TTC549 (cell line): ENCODE results near the gene IPP.
"Not testable (repeated sequence)": the region's sequence is repeated elsewhere in the genome, so short reads cannot be mapped to it uniquely, and the experiment has no call there.

Experiments used
- FAIRE-seq: peaks from 2 replicates; lab custom pipeline; 2012; peaks lifted over from hg19 to GRCh38; lab: Jason Lieb, UNC

IPP gene

DNA sequence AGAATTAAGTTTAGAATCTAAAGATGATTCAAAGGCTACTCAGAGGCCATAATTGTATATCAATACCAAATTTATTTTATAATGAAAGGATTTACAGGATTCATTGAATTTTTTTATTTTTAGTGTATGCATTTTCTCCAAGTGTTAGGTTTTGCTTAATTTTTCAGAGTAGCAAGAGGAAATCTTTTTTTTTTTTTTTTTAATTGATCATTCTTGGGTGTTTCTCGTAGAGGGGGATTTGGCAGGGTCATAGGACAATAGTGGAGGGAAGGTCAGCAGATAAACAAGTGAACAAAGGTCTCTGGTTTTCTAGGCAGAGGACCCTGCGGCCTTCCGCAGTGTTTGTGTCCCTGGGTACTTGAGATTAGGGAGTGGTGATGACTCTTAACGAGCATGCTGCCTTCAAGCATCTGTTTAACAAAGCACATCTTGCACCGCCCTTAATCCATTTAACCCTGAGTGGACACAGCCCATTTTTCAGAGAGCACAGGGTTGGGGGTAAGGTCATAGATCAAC, 10.8 kb downstream of the IPP start:
- not testable (repeated sequence) for FAIRE-seq

DNA sequence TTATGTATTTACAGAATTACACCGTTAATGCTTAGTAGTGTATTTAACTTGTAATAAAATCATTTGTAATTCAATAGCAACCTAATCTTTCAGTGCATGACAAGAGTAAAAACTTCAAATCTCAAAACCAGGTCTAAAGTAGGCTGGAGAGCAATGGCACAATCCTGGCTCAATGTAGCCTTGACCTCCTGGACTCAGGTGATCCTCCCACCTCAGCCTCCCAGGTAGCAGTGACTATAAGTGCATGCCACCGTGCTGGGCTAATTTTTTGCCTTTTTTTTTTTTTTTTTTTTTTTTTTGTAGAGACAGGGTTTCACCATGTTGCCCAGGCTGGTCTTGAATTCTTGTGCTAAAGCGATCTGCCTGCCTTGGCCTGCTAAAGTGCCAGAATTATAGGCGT, 11.3 kb downstream of the IPP start:
- FAIRE-seq: no peak

DNA sequence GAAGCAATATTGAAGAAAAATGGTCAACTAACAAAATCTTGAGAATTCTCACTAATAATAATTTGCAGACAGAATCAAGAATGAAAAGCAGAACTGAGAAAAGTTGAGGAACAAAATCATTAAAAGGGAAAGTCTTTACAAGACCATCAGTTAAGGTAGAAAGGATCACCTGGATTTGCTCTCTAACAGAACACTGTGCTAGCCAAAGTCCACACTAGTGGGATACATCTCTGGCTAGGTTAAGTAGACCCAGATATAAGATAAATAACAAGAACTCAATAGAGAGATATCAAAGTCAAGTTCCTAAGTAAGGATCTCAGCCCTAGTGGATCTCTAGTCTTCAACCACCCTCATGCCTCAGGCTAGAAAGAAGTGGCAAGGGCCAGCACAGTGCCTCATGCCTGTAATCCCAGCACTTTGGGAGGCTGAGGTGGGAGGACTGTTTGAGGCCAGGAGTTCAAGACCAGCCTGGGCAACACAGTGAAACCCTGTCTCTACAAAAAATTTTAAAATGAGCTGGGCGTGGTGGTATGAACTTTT, 19.6 kb downstream of the IPP start:
- no peak for FAIRE-seq

DNA sequence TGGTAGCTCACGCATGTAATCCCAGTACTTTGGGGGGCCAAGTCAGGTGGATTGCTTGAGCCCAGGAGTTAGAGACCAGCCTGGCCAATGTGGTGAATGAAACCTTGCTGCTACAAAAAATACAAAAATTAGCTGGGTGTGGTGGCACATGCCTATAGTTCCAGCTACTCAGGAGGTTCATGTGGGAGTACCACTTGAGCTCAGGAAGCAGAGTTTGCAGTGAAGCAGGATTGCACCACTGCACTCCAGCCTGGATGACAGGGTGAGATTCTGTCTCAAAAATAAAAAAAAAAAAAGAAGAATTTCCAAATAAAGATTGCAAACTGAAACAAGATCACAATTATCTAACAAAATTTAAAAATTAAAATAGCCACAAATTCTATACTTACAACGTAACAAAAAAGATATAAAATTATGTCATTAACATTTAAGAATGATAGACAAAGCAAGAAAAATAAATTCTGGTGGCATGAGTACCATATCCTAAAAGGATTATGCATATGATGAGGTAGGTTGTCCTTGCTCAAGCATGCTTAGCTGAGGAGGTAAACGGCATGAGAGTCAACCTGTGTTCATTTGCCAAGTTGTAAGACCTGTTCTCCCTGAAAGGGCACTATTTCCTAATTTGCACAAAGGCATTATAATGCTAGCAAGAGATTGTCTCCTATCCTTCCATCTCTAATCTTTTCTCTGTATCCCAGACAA, 20.2 kb downstream of the IPP start:
- no peak for FAIRE-seq

DNA sequence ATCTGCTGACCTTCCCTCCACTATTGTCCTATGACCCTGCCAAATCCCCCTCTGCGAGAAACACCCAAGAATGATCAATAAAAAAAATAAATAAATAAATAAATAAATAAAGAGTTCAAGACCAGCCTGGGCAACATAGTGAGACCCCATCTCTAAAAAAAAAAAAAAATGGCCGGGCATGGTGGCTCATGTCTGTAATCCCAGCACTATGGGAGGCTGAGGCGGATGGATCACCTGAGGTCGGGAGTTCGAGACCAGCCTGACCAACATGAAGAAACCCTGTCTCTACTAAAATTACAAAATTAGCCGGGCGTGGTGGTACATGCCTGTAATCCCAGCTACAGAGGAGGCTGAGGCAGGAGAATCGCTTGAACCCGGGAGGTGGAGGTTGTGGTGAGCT, 24.4 kb downstream of the IPP start:
- not testable (repeated sequence) for FAIRE-seq

DNA sequence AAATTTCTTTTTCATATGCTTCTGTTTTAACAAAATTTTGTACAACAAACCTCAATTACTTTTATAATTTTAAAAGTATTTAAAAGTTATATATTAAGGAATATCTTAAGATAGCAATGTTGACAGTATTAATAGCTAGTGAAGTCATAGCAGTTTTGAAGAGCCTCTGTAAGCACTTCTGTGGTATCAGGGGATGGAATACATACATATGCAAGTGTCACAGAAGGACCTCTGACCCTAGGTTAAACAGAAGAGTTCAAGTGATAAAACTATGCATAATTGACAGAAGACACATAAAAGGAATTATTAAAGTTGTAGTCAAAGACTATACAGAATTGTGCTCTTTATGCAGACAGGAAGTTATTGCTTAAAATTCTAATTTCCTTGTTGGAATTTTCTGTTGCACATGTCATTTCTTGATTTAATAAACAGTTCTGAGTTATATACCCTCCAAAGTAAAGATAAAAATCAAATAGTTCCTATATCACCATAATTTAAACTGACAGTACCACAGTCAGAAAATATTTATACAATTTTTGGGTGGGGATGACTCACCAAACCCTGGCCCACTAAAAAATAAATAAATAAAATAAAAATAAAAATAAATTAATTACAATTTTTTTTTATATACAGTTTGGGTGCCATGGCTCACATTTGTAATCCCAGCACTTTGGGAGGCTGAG, 27.1 kb downstream of the IPP start:
- FAIRE-seq: no peak

DNA sequence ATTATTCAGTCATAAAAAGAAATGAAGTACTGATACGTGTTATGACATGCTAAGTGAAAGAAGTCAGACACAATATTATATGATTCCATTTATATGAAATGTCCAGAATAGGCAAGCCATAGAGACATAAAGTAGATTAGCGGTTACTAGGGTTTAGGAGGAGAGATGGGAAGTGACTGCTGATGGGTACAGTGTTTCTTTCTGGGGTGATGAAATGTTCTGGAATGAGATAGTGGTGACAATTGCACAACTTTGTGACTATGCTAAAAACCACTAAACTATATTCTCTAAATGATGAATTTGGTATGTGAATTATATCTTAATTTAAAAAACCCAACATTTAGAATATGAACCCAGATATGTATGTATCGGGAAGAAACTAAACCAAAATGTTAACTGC, 27.6 kb downstream of the IPP start:
- FAIRE-seq: no peak

DNA sequence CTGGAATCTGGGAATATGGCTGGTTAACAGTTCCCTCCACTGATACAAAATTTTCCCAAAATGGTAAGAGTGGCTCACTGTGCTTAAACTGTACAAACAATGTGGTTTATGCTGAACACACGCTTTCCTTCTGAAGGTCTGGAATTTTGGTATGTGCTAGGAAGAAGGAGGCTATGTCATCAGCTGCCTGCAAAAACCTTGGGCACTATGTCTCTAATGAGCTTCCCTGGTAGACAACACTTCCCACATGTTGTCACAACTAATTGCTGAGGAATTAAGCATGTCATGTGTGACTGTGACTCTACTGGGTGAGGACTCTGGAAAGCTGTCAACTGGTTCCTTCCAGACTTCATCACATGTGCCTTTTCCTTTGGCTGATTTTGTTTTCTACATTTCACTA, 29.2 kb downstream of the IPP start:
- no peak for FAIRE-seq

DNA sequence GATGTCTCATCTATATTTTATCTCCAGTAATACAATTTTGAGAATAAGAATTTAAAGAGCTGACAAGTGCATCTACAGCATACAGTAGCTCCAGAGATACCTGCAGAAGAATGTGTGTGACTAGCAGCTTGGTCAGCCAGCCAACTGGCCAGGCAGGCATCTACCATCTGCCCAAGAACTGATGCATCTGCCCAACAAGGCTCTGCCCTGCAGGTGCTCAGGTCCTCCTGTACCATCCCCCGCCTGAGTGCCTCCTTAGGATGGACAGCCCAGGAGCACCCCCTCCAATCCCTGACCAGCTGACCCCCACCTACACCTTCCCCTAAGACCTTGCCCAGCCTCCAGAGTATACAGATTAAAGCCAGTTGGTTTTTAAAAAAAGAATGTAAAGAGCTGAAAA, 32.2 kb downstream of the IPP start:
- FAIRE-seq: no peak

DNA sequence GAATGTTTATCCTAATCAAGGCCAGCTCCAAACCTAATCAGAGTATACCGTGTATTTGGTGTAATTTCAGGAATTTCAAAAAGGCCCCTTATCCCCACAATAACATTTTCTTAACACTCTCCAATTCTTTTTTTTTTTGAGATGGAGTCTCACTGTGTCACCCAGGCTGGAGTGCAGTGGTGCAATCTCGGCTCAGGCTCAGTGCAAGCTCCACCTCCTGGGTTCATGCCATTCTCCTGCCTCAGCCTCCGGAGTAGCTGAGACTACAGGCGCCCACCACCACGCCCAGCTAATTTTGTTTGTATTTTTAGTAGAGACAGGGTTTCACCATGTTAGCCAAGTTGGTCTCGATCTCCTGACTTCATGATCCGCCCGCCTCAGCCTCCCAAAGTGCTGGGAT, 33.1 kb downstream of the IPP start:
- not testable (repeated sequence) for FAIRE-seq

DNA sequence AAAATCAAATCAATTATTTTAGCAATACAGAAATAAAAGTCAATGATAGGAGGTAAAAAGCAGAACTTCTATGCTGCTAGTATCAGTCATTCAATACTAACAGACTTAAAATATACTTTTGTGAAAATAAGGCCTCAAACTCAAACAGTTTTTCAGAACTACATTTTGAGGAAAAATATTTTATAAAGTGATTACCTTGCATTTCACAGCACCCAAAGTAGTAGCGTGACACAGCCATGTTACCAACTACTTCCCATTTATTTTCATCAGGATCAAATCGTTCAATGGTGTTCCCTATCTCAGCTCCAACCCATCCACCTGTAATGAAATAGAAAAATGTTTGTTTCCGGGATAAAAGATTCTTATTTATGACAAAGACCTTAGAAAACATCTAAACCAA, 33.8 kb downstream of the IPP start:
- no peak for FAIRE-seq

DNA sequence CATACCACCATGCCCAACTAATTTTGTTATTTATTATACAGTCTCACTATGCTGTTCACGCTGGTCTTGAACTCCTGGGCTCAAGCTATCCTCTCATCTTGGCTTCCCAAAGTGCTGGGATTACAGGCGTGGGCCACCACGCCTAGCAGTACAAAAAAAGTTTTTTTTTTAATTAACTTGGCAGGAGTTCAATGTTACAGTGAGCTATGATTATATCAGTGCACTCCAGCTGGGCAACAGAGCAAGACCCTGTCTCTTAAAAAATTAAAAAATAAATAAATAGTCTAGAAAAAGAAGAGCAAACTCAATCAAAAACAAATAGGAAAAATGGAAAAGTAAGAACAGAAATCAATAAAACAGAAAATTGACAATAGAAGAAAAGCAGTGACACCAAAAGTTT, 36.7 kb downstream of the IPP start:
- FAIRE-seq: no peak

DNA sequence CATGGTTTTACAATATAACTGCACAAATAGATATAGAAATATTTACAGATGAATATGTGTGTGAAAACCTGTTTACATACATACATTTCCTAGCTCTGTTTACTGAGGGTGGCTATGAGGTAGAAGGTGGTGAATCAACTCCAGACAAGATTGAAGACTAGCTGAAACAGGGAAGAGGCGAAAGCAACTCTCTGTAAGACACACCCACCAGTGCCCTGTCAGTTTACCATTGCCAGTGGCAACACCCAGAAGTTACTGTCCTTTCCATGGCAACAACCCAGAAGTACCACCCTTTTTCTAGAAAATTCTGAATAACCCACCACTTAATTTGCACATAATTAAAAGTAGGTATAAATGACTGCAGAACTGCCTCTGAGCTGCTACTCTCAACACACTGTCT, 45.8 kb downstream of the IPP start:
- FAIRE-seq: no peak

DNA sequence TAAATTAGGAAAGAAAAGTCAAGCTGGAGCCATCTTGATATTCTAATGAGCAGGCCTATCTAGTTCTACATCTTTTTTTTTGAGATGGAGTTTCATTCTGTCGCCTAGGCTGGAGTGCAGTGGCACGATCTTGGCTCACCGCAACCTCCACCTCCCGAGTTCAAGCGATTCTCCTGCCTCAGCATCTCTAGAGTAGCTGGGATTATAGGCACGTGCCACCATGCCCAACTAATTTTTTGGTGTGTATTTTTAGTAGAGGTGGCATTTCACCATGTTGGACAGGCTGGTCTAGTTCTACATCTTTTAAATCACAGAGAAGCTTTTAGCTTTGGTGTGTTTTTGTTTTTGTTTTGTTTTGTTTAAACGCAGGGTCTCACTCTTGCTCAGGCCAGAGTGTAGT, 55.6 kb downstream of the IPP start:
- no peak for FAIRE-seq

DNA sequence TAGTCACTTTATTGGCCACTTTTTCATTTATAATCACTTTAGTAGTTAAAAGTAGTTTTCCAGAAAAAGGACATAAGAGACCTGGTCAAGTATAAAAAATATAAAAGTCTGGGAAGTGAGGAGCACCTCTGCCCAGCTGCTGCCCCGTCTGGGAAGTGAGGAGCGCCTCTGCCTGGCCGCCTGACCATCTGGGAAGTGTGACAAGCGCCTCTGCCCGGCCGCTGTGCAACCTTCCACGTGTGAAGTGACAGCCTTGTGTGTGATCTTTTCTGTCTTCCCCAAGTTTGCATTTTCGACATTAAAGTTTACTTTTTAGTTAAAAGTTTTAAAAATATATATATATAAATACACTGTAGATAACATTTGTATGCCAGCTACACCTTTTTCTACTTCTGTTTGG, 56.6 kb downstream of the IPP start:
- not testable (repeated sequence) for FAIRE-seq

DNA sequence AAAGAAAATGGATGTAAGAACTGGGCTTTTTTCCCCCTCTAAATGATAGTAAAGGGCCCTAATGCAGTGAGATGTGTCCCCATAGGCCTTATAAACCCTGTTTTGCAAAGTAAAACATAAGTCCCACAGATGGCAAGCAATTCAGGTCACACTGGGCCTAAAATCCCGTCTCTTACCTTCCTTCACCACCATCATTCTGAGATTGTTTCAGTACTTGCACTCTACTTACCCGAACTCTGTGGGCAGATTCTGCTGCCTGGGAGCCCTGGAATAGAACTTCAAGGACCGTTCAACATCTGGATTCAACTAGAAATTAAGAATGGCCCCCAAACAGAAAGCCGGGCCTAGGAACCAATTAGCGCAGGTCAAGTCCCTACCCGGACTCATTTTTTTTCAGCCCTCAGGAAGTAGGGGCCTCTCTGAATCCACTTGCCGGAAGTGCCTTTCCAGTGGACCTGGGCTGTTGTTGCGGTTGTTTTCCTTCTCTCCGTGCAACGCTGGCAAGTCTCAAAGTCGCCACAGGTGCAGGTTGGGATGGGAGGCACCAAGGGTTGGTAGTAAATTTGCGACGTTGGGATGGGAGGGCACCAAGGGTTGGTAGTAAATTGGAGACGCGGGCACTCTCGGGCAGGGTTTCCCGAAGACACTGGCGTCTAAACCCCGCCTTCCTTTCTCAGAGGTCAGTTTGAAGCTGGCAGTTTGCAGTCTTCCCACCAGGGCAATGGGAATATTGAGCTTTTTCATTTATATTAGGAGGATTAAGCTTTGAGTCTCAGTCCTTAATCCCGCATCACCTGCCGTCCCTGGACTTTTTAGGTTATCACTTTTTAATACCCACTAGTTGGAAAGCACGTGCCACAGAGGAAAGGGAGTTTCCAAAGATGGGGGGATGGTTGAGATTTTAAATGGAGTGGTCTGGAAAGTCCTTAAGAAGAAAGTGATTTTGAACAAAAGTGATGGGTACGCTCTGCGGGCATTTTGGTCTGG, 62.4 kb downstream of the IPP start, which contains the start of gene TMEM69:
Gene TMEM69, plus strand, starts transcription at position 428 of the 987 bp plus-strand sequence. CDS start 2,888 bp downstream, outside the sequence.
- FAIRE-seq: no peak

DNA sequence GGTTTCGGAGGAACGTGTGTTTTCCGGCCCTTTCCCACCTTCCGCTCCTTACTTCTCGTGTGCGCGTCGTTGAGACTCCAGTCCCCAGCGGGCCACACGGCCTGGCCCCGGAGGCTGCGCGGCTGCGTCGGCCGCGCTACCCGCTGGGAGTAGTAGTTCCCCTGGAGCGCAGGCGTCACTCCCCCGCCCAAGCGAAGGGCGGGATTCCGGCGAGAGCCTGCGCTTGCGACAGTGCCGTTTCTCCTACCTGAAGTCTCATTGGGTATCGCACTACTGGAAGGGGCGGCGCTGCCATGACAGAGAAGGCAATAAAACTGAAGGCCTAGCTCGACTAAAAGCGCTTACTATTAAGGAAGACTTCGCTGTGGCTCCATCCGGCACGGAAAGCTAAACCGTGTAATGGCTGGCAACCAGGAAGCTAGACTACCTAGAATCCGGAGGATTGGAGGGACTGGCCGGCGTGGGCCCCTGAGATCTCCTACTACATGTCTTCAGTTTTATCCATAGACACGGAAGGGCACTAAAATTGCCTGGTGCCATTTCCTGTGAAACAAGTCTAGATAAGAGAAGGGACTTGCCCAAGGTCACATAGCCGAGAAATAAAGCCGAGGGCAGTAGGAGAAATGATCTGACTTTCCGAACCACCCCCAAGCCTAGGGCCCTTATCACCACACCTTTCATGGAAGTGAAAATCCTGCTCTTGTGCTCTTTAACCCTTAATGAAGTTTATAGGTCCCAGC, 63.3 kb downstream of the IPP start:
- FAIRE-seq: peak; percentile 88

DNA sequence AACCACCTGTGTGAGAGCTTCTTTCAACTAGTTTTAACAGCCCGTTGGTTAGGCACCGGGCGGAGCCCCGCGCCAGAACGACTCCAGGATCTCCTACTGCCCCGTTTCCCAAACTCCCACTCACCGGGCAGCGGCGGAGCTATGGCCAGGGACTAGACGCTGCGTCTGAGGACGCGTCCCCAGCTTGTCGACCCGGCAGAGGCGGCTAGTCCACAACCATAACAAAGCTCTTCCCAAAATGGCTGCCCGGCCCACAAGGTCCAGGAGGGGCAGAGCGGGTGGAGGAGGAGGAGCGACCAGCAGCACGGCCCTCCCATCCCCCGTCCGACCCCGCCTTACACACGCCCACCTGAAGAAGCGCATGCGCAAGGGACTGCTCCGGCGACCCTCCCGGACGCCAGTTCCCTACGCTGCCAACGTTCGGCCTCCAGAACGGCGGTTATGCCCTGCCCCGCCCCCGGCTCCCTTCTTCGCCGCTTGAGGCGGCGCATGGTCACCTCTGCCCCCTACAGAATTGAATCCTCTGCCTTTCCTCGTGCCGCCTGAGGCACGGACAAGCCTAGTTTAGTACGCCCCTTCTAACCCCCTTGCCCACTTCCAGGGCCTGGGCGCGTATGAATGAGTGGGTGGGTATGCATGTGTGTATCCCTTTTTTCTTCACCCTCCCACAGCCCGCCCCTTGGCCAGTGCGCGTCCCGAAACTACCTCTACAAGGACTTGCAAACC, 64.0 kb downstream of the IPP start, which contains the start of gene GPBP1L1:
Gene GPBP1L1, minus strand, starts transcription at position 246 of the 726 bp plus-strand sequence. CDS start 27,446 bp downstream, outside the sequence.
- FAIRE-seq: no peak

DNA sequence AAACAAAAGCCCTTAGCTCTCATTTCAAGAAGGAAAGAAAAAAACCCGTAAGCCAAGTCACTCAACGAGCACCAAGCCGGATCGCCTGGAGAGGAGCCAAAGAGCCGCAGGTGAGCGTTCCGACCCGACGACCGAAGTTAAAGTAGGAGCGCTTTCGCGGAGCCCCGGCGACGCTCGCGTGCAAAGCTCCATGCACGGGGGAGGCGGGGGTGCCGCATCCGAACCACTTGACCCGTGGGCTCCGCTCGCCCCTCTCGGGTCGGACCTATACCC, 64.5 kb downstream of the IPP start:
- no peak for FAIRE-seq

DNA sequence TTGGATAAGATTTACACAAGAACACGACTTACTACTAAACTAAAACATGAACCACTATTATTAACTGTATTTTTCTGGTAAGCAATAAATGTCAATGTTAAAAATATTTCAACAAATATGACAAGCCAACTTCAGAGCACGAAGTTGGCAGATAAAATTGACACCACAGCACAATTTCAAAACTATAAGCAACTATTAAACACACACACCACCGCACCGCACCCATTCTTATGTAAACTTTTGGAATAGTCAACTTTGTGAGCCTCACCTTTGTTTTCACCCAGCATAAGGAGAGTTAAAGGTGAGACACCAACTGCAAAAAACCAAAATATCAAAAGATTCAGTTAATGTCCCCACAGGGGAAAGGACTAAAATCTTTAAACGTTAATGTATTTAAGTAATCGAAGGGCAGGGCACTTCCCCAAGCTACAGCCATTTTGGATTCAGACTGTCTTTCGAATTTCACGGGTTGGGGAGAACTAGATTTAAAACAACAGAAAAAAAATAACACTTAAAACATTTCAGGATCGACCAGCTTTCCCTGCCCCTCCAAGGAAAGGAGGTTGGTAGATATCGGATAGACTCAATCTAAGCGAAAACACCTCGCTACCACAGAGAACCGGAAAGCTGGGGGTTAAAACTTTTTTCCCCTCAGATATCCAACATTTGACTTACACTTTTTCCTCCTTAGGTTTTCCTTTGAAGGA, 65.0 kb downstream of the IPP start:
- FAIRE-seq: no peak
